Liver (tissue), 9 donors: ENCODE data around the gene GZMA. TPM values are rescaled to one million over a fixed set of nuclear protein-coding genes. Genes with fewer than 3 reads are reported as not detected.

ENCODE experiments used
- DNase-seq: peaks from one replicate; pipeline ENCODE4 v3.0.0-alpha.2; 2017; ENCODE audit warnings: low spot score
- H3K27ac ChIP-seq, 2 donors: one replicate each; pipeline ENCODE4 v1.7.0; 2013; ENCODE audit warnings: inconsistent platforms in 2 of 2, low read length in 2 of 2, control low read depth in 1 of 2, low read depth in 1 of 2, mild to moderate bottlenecking in 1 of 2
- H3K27me3 ChIP-seq, 4 donors: one replicate each; pipeline versions ENCODE4 v1.6.1 to v1.7.0; 2013; ENCODE audit warnings: low read length in 3 of 4, inconsistent platforms in 1 of 4, mild to moderate bottlenecking in 1 of 4, moderate library complexity in 1 of 4; ENCODE audit not compliant: control insufficient read depth in 4 of 4, insufficient read depth in 4 of 4
- H3K36me3 ChIP-seq, 4 donors: one replicate each; pipeline versions ENCODE4 v1.6.1 to v1.7.0; 2013; ENCODE audit warnings: low read length in 3 of 4, mild to moderate bottlenecking in 3 of 4, low read depth in 1 of 4, moderate library complexity in 1 of 4; ENCODE audit not compliant: control insufficient read depth in 4 of 4, insufficient read depth in 3 of 4
- H3K4me1 ChIP-seq, 4 donors: one replicate each; pipeline versions ENCODE4 v1.6.1 to v1.7.0; 2013; ENCODE audit warnings: low read length in 3 of 4, mild to moderate bottlenecking in 3 of 4, moderate library complexity in 1 of 4; ENCODE audit not compliant: control insufficient read depth in 4 of 4, insufficient read depth in 4 of 4
- H3K4me3 ChIP-seq, 3 donors: one replicate each; pipeline versions ENCODE4 v1.6.1 to v1.7.0; 2013; ENCODE audit warnings: low read length in 3 of 3, control low read depth in 1 of 3, low read depth in 1 of 3, mild to moderate bottlenecking in 1 of 3
- H3K9ac ChIP-seq, 2 donors: one replicate each; pipeline ENCODE4 v1.7.0; 2013; ENCODE audit warnings: low read length in 2 of 2, mild to moderate bottlenecking in 2 of 2, moderate library complexity in 2 of 2, control low read depth in 1 of 2, low read depth in 1 of 2
- H3K9me3 ChIP-seq, 4 donors: one replicate each; pipeline versions ENCODE4 v1.6.1 to v1.7.0; 2013; ENCODE audit warnings: low read length in 3 of 4; ENCODE audit not compliant: control insufficient read depth in 4 of 4
- ATF3 ChIP-seq: IDR thresholded peaks from 2 replicates; pipeline ENCODE4 v1.6.1; 2016; ENCODE audit warnings: antibody characterized with exemption
- EGR1 ChIP-seq, 2 donors: IDR thresholded peaks; 2 replicates each; pipeline ENCODE4 v1.6.1; 2016 to 2018; ENCODE audit warnings: antibody characterized with exemption in 2 of 2, low read depth in 2 of 2
- FOXA1 ChIP-seq: IDR thresholded peaks from 2 replicates; pipeline ENCODE4 v1.6.1; 2016; ENCODE audit warnings: antibody characterized with exemption
- FOXA2 ChIP-seq: IDR thresholded peaks from 2 replicates; pipeline ENCODE4 v1.6.1; 2016; ENCODE audit warnings: antibody characterized with exemption
- GABPA ChIP-seq, 2 donors: IDR thresholded peaks in 1 of 2; conservative IDR thresholded peaks in 1 of 2; 2 replicates each; pipeline ENCODE4 v1.6.1; 2016; ENCODE audit warnings: antibody characterized with exemption in 2 of 2, mild to moderate bottlenecking in 1 of 2, moderate library complexity in 1 of 2
- HNF4A ChIP-seq, 2 donors: conservative IDR thresholded peaks; 2 replicates each; pipeline ENCODE4 v1.6.1; 2016; ENCODE audit warnings: antibody characterized with exemption in 2 of 2, mild to moderate bottlenecking in 2 of 2
- HNF4G ChIP-seq: IDR thresholded peaks from 2 replicates; pipeline ENCODE4 v1.6.1; 2016; ENCODE audit warnings: antibody characterized with exemption
- JUND ChIP-seq, 2 donors: IDR thresholded peaks; 2 replicates each; pipeline ENCODE4 v1.6.1; 2016; ENCODE audit warnings: antibody characterized with exemption in 2 of 2
- MAX ChIP-seq: IDR thresholded peaks from 2 replicates; pipeline ENCODE4 v1.6.1; 2016; ENCODE audit warnings: antibody characterized with exemption
- NR2F2 ChIP-seq: IDR thresholded peaks from 2 replicates; pipeline ENCODE4 v1.6.1; 2016; ENCODE audit warnings: antibody characterized with exemption
- RAD21 ChIP-seq, 2 donors: IDR thresholded peaks; 2 replicates each; pipeline ENCODE4 v1.6.1; 2016; ENCODE audit warnings: antibody characterized with exemption in 2 of 2, mild to moderate bottlenecking in 2 of 2
- RXRA ChIP-seq, 2 donors: IDR thresholded peaks; 2 replicates each; pipeline ENCODE4 v1.6.1; 2017 to 2018; ENCODE audit warnings: antibody characterized with exemption in 2 of 2, mild to moderate bottlenecking in 1 of 2
- TAF1 ChIP-seq: conservative IDR thresholded peaks from 2 replicates; pipeline ENCODE4 v1.6.1; 2016; ENCODE audit warnings: antibody characterized with exemption, mild to moderate bottlenecking
- YY1 ChIP-seq: IDR thresholded peaks from 2 replicates; pipeline ENCODE4 v1.6.1; 2016; ENCODE audit warnings: antibody characterized with exemption, mild to moderate bottlenecking
- WGBS: extraction: QIAGEN DNeasy Blood & Tissue Kit; methylation state at CpG from one replicate; pipeline ENCODE4 v1.1.7; 2013; 5-methylcytosine and 5-hydroxymethylcytosine counted together
- polyA plus RNA-seq, 2 donors: library from polyadenylated mRNA; stranded (reverse) in 1 of 2; unstranded in 1 of 2; fragments of 200-250 nt in 1 of 2; fragments of >200 nt in 1 of 2; fragmentation: Nextera tagmentation in 1 of 2; extraction: Ambion mirVana in 1 of 2; gene quantifications; one replicate each; pipeline versions ENCODE4 v1.2.1 to v1.2.3, GENCODE V29; 2013 to 2015
- total RNA-seq, 2 donors: library from RNA; depleted of rRNA; stranded (reverse); fragments of >200 nt; gene quantifications; one replicate each; pipeline ENCODE4 v1.2.3, GENCODE V29; 2014
- TF ChIP-seq, protein P1 (sequence below): fragments of 150-350 bp; IDR thresholded peaks from 2 replicates; pipeline ENCODE4 v1.5.1; 2017; ENCODE audit warnings: improper control_type of control experiment, low read depth, low read length; ENCODE audit not compliant: missing input control
- TF ChIP-seq, protein P2 (sequence below): IDR thresholded peaks from 2 replicates; pipeline ENCODE4 v1.6.1; 2016; ENCODE audit warnings: antibody characterized with exemption, mild to moderate bottlenecking
- donor health status: healthy.
- donor health status: healthy.
- donor health status: healthy.
- donor health status: healthy.
- donor health status: healthy.

The GZMA gene
- total and polyA plus RNA-seq, 4 donors: 1.9 to 2.4 (median 2.1) TPM

- Histone ChIP-seq H3K27ac (no peak overlapping the region), H3K27me3 (no peaks in the 10 kb centered on the region), H3K4me1 (no peaks in the 10 kb centered on the region), H3K9me3 (no peaks in the 10 kb centered on the region), H3K4me3 (no peak overlapping the region), H3K9ac (no peak overlapping the region), H3K36me3 (no peaks in the 10 kb centered on the region)
- WGBS: 91% methylated on average over 3 of the region's 3 CpGs
- DNase-seq: no peak
- TF ChIP-seq HNF4G: no peak
- TF ChIP-seq, protein P1, sequence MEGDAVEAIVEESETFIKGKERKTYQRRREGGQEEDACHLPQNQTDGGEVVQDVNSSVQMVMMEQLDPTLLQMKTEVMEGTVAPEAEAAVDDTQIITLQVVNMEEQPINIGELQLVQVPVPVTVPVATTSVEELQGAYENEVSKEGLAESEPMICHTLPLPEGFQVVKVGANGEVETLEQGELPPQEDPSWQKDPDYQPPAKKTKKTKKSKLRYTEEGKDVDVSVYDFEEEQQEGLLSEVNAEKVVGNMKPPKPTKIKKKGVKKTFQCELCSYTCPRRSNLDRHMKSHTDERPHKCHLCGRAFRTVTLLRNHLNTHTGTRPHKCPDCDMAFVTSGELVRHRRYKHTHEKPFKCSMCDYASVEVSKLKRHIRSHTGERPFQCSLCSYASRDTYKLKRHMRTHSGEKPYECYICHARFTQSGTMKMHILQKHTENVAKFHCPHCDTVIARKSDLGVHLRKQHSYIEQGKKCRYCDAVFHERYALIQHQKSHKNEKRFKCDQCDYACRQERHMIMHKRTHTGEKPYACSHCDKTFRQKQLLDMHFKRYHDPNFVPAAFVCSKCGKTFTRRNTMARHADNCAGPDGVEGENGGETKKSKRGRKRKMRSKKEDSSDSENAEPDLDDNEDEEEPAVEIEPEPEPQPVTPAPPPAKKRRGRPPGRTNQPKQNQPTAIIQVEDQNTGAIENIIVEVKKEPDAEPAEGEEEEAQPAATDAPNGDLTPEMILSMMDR: no peak
- no peak for TF ChIP-seq FOXA1
- TF ChIP-seq NR2F2: no peak
- TF ChIP-seq RXRA (IDR thresholded peaks at IDR 0.05): no peak
- no peak for TF ChIP-seq EGR1 (IDR thresholded peaks at IDR 0.05; ENCODE audit: low read depth in 2 of 2)
- no peak for TF ChIP-seq GABPA (IDR thresholded peaks at IDR 0.05 in 1 of 2, conservative IDR thresholded peaks at IDR 0.05 in 1 of 2)
- TF ChIP-seq RAD21 (IDR thresholded peaks at IDR 0.05): no peak
- TF ChIP-seq HNF4A (conservative IDR thresholded peaks at IDR 0.05): no peak
- TF ChIP-seq JUND (IDR thresholded peaks at IDR 0.05): no peak
- no peak for TF ChIP-seq TAF1
- TF ChIP-seq, protein P2, sequence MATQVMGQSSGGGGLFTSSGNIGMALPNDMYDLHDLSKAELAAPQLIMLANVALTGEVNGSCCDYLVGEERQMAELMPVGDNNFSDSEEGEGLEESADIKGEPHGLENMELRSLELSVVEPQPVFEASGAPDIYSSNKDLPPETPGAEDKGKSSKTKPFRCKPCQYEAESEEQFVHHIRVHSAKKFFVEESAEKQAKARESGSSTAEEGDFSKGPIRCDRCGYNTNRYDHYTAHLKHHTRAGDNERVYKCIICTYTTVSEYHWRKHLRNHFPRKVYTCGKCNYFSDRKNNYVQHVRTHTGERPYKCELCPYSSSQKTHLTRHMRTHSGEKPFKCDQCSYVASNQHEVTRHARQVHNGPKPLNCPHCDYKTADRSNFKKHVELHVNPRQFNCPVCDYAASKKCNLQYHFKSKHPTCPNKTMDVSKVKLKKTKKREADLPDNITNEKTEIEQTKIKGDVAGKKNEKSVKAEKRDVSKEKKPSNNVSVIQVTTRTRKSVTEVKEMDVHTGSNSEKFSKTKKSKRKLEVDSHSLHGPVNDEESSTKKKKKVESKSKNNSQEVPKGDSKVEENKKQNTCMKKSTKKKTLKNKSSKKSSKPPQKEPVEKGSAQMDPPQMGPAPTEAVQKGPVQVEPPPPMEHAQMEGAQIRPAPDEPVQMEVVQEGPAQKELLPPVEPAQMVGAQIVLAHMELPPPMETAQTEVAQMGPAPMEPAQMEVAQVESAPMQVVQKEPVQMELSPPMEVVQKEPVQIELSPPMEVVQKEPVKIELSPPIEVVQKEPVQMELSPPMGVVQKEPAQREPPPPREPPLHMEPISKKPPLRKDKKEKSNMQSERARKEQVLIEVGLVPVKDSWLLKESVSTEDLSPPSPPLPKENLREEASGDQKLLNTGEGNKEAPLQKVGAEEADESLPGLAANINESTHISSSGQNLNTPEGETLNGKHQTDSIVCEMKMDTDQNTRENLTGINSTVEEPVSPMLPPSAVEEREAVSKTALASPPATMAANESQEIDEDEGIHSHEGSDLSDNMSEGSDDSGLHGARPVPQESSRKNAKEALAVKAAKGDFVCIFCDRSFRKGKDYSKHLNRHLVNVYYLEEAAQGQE: no peak
Observed at GRCh38 chr5:55108661-55109060, 6.2 kb downstream of the GZMA start.

DNA sequence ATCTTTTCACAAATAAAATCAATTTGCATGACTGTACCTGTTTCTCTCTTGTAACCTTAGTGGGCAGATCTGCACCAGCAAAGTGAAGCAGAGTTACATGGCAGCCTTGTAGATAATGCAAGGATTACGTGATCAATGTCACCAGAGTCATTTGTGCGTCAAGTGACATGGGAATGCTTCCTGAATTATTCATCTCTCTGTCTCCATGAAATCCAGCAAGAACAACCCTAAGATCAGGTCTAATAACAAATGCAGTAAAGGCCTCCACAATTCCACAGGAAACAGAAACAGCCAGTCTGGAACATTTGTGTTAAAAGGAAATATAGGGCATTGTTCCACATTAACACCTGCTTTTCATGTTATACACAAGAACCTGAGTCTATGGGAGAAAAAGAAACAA, 7.8 kb downstream of the GZMA start:
- Histone ChIP-seq H3K27me3 (no peaks in the 10 kb centered on the region), H3K27ac (no peak overlapping the region), H3K9ac (no peak overlapping the region), H3K4me3 (no peak overlapping the region), H3K9me3 (no peaks in the 10 kb centered on the region), H3K4me1 (no peaks in the 10 kb centered on the region), H3K36me3 (no peaks in the 10 kb centered on the region)
- 91% methylated on average over 2 of the region's 2 CpGs for WGBS
- DNase-seq: no peak
- TF ChIP-seq JUND (IDR thresholded peaks at IDR 0.05): no peak
- no peak for TF ChIP-seq EGR1 (IDR thresholded peaks at IDR 0.05; ENCODE audit: low read depth in 2 of 2)
- no peak for TF ChIP-seq FOXA1
- no peak for TF ChIP-seq MAX
- no peak for TF ChIP-seq YY1
- no peak for TF ChIP-seq FOXA2
- TF ChIP-seq RAD21 (IDR thresholded peaks at IDR 0.05): no peak
- no peak for TF ChIP-seq ATF3
- TF ChIP-seq, protein P1: no peak
- TF ChIP-seq HNF4A (conservative IDR thresholded peaks at IDR 0.05): no peak
- no peak for TF ChIP-seq GABPA (IDR thresholded peaks at IDR 0.05 in 1 of 2, conservative IDR thresholded peaks at IDR 0.05 in 1 of 2)
- TF ChIP-seq NR2F2: no peak
